ENCODE results near the gene C19orf25.
"Not testable (repeated sequence)": the region's sequence is repeated elsewhere in the genome, so short reads cannot be mapped to it uniquely, and the experiment has no call there.

C19orf25 gene

GRCh38 chr19:1449467-1450442, 29.3 kb downstream of the C19orf25 start, which contains the start of gene APC2:
Gene APC2, plus strand, starts transcription at chr19:1450121. Its CDS starts 2,881 bp downstream, at chr19:1453002.
- DNase-seq (ENCODE audit: low read depth in 2 of 3, low spot score in 1 of 3): no peak

DNA sequence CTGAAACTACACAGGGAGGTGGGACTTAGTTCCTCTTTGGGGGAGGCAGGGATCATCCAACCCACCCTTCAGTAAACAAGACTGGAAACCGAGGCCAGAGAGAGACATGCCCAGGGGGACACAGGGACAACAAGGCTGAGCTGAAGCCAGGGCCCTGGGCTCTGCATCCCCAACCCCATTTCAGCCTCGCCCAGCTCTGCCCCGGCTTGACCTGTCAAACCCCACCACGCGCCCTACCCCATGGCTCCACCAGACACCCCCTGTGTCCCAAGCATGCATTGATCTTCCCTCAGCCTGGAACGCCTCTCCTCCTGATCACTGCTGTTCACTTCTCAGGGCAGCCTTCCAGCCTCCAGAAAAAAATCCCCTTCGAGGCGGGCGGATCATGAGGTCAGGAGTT, 31.1 kb downstream of the C19orf25 start:
- no peak for DNase-seq (ENCODE audit: low read depth in 2 of 3, low spot score in 1 of 3)

GRCh38 chr19:1447504-1447903, 31.5 kb downstream of the C19orf25 start:
- no peak for DNase-seq (ENCODE audit: low read depth in 2 of 3, low spot score in 1 of 3)

DNA sequence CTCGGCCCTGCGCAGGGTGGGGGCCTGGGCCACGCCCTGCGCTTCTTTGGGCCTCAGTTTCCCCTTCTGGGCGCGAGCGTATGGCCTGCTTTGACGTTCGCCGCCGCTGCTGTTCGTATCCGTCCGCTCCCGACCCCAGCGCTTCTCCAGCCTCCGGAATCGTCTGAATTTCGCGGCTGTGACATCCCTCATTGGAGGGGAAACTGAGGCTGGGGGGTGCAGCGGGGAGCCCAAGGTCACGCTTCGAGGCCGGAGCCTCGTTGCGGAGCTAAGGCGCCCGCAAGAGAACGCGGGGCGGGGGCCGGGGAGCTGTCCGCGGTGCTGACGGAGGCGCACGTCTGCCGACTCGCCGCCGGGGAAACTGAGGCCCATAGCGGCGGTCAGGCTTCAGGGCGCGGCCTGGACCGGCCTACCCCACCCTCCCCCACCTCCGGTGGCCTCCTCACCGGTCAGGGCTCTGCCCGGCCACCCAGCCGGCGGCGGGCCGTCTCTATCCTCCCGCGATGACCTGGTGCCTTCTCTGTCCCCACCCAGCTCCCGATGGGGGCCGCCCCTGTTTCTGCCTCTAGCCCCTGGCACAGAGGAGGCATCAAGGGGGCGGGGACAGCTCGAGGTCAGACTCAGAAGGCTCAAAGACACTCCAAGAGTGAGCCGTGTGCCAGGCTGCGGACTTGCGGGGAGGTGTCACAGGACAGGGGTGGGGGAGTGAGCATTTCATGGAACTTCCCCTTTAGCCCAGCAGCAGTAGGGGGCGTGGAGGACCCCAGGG, 32.1 kb downstream of the C19orf25 start:
- DNase-seq (ENCODE audit: low read depth in 2 of 3, low spot score in 1 of 3): no peak

DNA sequence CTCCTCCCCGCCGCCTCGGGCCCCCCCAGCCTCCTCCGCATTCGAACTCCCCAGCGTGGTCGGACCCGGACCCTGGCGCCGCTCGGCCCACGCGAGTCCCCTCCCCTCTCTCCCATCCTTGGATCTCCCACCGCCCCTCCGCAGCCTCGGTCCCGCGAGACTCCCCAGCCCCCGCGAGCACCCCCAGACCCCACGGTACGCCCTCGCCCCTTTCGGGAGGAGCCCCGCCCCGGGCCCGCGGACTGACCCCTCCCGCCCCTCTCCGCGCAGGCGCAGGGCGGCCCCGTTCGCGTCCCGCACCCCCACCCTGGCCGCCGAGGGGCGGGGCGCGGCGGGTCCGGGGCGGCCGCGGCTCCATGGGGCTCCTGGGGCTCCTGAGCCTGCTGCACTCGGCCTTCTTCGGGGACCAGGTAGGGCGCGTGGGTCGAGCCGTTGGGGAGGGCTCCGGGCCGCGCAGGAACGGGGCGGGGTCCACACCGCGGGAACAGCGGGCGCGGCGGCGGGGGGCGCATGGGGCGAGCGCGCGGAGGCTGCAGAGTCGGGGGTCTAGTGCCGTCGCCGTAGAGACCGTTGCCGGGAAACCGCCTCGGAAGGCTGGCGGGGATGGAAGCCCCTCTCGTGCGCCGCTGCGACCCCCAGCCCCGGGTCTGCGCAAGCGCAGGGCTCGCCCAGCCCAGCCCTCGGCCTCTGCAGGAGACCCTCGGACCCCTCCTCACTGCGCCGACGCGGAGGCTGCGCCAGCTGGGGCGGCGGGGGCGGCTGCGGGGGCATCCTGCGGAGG, 32.9 kb downstream of the C19orf25 start:
- DNase-seq (ENCODE audit: low read depth in 2 of 3, low spot score in 1 of 3): no peak

DNA sequence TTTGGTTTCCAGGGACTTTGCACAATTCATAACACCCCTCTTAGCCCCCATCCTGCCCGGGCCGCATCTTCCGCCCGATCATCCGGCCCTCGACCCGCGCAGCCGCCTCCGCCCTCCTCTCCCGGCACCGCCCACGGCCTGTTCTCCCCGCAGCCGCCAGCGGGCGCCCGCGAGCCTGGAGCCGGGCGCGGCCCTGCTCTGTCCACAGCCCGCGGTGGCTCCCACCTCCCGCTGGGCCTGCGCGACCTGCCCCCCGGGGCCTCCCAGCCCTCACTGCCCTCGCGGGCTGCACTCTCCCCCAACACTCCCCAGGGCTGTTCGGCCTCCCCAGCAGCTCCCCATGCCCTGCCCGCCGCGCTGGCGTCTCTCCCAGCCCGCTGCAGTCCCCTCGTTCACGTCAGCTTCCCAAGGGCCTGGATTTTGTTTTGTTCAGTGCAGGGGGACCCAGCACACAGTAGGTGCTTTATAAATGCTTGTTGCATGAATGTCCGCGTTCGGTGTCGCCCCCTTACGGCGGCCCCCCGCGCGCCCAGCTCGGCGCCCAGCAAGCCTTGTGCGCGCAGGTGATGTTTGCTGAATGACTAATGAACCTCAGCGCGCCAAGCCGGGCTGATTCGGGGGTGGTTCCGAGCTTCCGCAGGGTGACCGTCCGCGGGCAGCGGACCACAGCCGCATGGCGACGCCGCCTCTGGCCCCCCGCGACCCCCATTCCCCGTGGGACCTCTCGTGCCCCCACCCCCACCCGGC, 33.7 kb downstream of the C19orf25 start:
- peak; percentile 49 to 73 (median 69) for DNase-seq (ENCODE audit: low read depth in 2 of 3, low spot score in 1 of 3)

DNA sequence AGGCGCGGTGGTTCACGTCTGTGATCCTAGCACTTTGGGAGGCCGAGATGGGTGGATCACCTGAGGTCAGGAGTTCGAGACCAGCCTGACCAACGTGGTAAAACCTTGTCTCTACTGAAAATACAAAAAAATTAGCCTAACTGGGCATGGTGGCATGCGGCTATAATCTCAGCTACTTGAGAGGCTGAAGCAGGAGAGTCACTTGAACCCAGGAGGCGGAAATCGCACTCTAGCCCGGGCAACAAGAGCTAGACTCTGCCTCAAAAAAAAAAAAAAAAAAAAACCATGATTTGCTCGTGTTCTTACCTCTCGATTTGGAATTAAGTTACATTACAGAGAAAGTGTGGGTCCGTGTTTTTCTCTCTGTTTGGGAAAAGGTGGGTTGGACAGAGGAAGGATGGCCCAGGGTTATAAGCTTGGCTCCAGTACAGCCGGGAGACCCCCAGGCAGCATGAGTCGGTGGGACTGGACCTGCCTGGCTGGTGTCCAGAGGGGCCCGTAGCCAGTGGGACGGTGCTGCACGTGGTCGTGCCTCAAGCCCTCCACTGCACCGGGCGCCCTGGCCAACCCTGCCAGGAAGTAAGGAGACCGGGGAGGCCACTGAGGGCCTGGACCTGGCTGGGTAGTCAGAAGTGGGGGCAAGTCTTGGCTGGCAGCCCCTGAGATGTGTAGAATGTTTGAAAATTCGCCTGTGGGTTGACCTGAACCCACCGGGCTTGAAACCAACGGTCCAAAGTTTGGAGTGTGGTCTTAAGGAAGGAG, 37.2 kb downstream of the C19orf25 start:
- DNase-seq (ENCODE audit: low read depth in 2 of 3, low spot score in 1 of 3): no peak

GRCh38 chr19:1441022-1441426, 38.0 kb downstream of the C19orf25 start:
- DNase-seq (ENCODE audit: low read depth in 2 of 3, low spot score in 1 of 3): no peak

DNA sequence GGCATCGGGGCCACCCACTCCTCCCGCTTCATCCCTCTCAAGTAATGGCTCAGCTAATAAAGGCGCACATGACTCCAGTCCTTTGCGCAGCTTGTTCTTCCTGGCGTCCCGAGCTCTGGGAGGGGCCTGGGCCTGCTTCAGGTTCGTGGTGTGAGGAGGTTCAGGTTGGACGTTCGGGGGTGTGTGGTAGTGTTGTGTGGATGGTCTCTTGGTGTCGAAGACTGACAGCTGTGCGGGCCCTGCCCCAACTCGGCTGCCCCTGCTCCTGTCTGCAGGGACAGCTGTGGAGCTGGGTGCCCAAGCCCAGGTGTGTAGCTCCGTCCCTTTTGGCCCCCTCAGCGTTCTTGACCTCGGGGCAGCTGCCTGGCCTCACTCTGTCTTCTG, 38.6 kb downstream of the C19orf25 start:
- no peak for DNase-seq (ENCODE audit: low read depth in 2 of 3, low spot score in 1 of 3)

- not testable (repeated sequence) for DNase-seq (ENCODE audit: low read depth in 2 of 3, low spot score in 1 of 3)
Measured at GRCh38 chr19:1439525-1440417, 39.2 kb downstream of the C19orf25 start.

DNA sequence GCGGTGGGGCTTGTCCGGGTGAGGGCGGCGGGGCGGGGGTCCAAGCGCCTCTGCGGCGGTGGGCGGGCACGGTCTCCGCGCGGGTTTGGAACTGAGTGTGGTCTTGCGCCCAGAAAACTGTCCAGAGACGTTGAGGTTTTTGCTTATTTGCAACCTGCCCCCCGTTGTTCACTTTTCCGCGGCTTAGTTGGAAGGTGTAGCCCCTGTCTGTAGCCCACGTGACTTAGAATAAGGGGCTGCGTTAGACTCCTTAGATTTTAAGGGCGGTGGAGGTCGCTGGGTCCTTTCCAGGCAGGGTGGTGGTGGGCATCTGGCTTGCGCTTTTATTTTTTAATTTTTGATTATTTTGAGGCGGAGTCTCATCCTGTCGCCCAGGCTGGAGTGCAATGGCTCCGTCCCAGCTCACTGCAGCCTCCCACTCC, 40.1 kb downstream of the C19orf25 start:
- DNase-seq (ENCODE audit: low read depth in 2 of 3, low spot score in 1 of 3): no peak

DNA sequence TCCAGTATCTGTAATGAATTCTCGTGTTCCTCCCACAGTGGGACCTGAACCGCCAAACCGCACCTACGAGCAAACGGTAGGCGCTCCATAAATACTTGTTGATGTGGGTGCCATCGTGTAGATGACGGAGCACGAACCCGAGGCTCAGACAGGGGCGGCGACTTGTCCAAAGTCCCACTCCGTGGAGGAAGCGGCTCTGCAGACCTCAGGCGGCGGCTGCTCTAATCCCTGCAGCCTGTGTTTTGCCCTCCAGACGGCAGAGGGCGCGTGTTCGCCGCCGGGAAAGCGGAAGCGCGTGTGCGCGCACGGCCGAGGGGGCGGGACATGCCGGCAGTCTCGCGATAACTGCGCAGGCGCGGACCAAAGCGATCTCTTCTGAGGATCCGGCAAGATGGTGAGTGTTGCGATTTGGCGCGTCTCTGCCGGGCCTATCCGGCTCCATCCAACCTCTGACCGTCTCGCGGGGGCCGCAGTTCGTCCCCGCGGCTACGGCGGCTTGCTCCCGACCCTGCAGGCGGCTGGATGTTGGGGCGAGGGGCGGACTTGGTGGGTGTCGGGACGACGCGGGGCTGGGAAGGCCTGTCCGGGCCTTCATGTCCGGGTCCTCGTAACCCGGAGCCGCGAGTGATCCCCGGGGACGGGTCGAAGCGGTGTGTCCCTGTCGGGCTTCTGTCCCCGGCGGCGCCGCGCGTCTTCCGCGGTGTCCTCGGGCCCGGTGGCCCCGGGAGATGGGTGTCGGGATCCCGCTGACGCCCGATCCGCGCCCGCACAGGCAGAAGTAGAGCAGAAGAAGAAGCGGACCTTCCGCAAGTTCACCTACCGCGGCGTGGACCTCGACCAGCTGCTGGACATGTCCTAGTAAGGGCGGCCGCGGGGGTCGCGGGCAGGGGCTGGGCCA, 40.7 kb downstream of the C19orf25 start, which contains the start of gene RPS15:
Gene RPS15, plus strand, starts transcription at position 362 of the 898 bp plus-strand sequence. Its CDS starts 30 bp downstream, at position 392.
- peak; percentile 90 to 95 (median 93) for DNase-seq (ENCODE audit: low read depth in 2 of 3, low spot score in 1 of 3)

- DNase-seq (ENCODE audit: low read depth in 2 of 3, low spot score in 1 of 3): no peak
Measured at GRCh38 chr19:1437609-1438008, 41.4 kb downstream of the C19orf25 start.

GRCh38 chr19:1435378-1435989, 43.5 kb downstream of the C19orf25 start:
- DNase-seq (ENCODE audit: low read depth in 2 of 3, low spot score in 1 of 3): no peak

DNA sequence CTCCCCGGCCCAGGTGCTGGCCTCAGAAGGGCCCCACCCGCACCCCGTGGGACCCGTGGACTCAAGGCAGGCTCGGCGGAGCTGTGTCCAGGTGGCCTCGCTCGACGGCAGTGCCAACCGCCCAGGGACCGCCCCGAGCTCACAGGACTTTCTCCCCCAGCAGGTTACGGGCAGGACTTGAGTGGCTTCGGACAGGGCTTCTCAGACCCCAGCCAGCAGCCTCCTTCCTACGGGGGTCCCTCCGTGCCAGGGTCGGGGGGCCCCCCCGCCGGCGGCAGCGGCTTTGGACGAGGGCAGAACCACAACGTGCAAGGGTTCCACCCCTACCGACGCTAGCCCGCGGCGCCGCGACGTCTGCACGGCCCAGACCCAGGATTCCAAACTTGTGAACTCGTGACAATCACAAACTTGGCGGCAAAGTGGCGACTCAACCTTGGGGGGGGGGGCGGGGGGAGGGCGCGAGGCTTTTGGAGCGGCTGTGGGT, 44.4 kb downstream of the C19orf25 start:
- DNase-seq (ENCODE audit: low read depth in 2 of 3, low spot score in 1 of 3): no peak

DNA sequence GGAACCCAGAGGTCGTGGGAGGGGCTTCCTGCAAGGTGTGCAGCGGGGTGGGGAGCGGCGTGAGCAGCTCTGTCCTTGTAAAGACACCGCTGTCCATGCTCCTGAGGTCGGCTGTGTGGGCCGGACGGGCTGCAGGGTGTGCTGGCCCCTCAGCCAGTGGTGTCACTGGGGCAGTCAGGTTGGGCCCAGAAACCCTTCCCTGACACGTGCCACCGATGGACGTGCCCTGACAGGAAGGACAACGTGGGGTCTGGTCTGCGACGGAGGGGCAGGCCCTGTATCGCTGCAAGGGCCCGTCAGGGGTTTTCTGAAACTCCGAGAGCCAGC, 45.0 kb downstream of the C19orf25 start:
- no peak for DNase-seq (ENCODE audit: low read depth in 2 of 3, low spot score in 1 of 3)
